ENCODE results near the gene CCDC159.
"Not testable (repeated sequence)": the region's sequence is repeated elsewhere in the genome, so short reads cannot be mapped to it uniquely, and the experiment has no call there.

CCDC159 gene

DNA sequence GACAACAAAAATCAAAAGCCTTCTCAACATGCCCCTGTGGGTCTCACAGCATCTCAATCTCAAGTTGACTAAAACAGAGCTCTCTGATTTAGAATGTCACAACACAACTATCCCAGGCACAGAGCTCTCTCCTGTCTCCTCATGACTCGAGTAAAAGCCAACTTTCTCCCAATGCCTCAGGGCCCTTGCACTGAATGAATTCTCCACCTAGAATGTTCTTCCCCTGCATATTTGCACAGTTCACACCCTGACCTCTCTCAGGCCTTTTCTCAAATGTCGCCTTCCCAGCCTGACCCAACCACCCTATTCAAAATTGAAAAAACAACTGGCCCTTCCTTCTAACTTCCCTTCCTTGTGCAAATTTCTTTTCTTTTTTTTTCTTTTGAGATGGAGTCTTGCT, 24.4 kb downstream of the CCDC159 start:
- DNase-seq: no peak

GRCh38 chr19:11373166-11373884, 27.0 kb downstream of the CCDC159 start:
- peak; percentile 94 for DNase-seq

GRCh38 chr19:11373885-11374432, 27.6 kb downstream of the CCDC159 start:
- no peak for DNase-seq

DNA sequence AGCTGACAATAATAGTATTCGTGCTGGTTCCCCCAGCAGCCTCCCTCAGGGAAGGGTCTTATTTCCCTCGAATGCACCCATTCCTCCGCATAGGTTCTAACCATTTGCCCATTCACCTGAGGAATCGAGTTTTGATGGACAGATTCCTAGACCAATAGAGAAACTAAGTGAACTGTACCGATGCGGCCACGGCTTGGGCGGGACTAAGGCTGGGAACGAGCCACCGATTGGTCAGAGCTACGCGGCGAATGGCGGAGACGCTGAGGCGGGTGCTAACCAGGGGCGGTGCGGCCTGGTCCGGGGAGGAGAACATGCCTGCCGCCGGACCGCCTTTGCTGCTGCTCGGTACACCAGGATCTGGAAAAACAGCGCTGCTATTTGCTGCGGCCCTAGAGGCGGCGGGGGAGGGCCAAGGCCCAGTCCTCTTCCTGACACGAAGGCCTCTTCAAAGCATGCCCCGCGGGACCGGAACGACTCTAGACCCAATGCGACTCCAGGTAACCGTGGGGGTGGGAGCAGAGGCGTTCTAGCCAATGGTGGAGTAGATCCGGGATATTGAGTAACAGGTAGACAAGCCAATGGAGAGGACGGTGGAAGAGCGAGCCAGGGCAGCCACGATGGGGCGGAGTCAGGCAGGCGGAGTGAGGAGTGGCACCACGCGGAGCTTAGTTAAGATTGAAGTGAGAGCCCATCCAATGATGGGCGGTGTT, 28.3 kb downstream of the CCDC159 start, which contains the start of gene SWSAP1:
Gene SWSAP1, plus strand, starts transcription at position 234 of the 710 bp plus-strand sequence. Its CDS starts 15 bp downstream, at position 249.
- peak; percentile 99 for DNase-seq

GRCh38 chr19:11375143-11375948, 29.0 kb downstream of the CCDC159 start:
- DNase-seq: peak; percentile 37

DNA sequence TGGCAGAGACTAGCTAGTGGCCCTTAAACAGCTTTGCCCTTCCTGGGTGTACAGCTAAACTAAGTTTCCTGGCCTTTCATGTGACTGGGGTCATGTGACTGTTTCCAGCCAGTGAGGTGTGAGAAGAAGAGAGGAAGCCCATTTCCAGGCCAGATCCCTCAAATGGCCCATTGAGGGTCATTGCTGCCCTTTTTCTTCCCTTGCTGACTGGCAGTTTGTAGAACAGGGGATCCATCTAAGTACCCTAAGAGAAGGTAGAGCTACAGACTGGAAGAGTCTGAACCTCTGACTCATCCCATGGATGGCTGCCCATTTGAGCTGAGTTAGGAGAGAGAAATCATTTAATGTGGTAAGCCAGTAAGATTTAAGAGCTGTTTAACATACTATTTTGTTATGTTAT, 30.9 kb downstream of the CCDC159 start:
- no peak for DNase-seq

DNA sequence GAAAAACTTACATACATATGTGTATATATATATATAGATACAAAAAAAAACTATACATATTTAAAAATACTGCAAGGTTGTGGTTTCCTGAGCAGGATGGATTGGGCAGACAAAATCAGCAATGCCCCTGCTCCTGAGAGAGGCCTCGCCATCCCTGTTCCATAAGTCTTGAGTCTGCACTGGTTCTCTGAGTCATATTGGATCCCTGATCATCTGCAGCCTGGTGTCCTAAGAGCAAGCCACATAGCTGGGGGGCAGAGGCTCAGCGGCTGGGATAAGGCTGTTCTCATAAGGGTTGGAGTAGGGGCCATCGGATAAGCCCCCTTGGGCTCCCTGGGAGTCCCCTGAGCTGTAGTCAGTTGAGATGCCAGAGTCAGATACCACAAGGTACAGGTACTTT, 31.4 kb downstream of the CCDC159 start:
- no peak for DNase-seq

DNA sequence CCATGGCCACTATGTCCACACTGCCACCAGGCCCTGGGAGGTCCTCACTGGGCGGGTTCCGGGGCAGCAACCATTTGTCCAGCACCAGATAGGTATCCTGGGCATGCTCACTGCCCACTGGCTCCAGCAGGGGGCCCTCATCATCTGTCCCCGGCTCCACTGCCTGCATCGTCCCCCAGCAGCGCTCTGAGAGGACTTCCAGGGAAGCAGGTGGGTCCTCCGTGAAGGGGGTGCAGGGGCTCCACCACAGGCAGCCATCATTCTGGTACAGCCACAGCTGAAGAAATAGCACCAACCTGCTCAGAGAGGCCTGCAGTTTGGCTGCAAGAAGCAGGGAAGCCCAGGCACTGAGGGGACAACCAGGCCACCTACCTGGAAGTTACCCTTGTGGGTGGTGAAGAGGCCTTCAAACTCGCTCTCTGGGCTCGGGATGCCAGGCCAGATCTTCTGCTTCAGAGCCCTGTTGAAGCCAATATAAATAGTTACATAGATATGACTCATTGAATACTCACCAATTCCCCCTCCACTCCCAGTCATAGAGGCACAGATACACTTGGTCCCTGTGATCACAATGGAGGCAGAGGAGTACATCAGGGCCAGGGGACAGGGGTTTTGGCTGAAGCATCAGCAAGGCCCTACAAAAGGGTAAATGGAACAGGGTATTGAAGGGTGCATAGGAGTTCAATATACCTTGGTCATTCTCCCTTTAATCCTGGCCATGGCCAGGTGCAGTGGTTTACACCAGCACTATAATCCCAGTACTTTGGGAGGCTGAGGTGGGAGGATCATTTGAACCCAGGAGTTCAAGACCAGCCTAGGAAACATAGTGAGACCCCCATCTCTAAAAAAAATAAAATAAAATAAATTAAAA, 32.2 kb downstream of the CCDC159 start:
- DNase-seq: no peak

DNA sequence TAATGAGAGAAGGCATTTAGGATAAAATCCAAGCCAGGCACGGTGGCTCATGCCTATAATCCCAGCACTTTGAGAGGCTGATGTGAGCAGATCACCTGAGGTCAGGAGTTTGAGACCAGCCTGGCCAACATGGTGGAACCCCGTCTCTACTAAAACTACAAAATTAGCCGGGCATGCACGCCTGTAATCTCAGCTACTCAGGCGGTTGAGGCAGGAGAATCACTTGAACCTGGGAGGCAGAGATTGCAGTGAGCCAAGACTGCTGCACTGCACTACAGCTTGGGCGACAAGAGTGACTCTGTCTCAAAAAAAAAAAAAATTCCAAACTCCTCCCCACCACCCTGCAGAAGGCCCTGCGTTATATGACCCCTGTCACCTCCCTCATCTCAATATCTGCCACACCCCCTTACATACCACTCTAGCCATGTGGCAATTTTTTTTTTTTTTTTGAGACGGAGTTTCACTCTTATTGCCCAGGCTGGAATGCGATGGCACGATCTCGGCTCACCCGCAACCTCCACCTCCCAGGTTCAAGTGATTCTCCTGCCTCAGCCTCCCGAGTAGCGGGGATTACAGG, 33.0 kb downstream of the CCDC159 start:
- DNase-seq: not testable (repeated sequence)

GRCh38 chr19:11379857-11380350, 33.6 kb downstream of the CCDC159 start:
- no peak for DNase-seq

DNA sequence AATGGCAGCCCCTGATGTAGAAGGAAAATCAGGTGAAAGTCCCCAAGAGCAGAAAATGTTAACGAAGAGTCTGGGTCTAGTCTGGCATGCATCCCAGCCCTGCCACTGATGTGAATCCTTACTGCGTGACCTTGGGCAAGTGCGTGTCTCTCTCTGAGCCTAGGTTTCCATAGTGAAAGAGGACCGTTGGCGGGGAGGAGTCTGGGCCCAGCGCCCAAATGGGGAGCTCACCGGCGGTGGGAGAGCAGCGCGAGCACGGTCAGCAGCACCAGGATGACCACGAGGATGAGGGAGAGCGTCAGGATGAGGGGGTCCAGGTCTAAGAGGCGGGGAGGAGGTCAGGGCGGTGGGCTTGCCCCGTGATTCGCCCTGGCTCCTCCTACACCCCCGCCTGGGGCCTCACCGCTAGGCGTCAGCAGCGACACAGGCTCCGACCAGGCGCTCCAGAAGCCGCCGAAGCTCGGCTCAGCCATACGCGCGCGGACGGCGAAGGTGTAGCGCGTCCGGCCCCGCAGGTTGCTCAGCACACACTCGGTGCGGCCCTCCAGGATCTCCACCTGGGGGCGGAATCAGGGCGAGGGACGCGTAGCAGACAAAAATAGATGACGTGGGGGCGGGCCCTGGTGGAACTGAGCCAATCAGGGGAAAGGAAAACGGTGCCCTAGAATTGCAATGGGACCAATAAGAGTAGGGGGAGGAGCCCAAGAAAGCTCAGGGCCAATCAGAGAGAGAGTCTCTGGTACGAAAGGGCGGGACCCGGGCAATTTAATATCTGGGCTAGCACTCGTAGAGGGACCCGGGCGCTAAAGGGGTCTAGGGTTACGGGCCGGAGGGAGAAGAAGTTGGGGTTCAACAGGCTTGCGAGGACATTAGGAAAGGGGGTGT, 34.6 kb downstream of the CCDC159 start:
- peak; percentile 99 for DNase-seq

DNA sequence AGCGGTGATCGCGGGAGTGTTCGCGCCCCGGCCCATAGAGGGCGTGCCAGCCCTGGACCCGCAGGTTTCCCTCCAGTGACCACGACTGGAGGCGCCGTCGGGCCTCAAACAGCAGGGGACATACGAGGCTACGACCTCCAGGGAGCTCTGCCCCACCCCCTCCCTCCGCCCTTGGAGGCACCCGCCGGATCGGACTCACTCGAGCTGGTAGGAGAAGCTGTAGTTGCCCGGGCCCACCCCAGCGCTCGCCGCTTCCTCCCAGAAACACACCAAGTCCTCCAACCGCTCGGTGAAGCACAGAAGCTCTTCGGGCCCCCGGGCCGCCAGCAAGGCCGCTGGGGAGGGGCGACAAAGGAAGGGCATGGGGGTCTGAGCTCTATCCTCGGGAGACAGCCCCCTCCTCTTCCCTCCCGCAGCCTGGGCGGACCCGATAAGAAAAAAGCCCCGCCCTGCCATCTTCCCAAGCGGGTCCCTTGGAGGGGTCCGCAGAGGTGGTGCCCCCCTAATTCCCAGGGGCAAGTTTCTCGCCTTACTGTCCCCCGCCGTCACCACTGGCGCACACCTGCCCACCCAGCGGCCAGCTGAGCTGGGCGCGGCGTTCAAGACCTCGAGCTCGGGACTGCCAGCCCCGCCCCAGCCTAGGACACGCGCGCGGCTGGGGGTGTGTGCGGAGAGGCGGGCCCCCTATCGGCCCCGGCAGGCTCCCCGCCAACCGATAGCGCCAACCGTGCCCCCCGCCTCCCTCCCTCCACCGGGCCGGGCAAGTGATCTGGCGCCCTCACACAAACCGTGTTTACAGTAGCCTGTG, 36.8 kb downstream of the CCDC159 start:
- peak; percentile 43 for DNase-seq

DNA sequence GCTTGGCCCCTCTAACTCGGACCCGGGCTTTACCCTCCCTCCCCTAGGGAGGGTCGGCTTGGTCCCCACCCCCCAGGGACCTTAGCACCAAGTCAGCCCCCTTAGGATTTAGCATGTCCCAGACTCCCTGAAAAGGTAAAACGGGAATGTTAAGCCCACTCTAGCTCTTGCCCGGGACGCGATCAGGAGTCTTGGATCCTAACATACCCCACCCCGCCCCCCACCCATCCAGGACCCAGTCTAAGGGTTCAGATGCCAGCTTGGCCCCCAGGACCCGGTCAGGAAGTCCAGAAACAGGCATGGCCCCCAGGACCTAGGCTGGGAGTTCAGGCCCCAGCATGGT, 37.4 kb downstream of the CCDC159 start:
- DNase-seq: no peak

GRCh38 chr19:11384778-11385129, 38.4 kb downstream of the CCDC159 start:
- no peak for DNase-seq

DNA sequence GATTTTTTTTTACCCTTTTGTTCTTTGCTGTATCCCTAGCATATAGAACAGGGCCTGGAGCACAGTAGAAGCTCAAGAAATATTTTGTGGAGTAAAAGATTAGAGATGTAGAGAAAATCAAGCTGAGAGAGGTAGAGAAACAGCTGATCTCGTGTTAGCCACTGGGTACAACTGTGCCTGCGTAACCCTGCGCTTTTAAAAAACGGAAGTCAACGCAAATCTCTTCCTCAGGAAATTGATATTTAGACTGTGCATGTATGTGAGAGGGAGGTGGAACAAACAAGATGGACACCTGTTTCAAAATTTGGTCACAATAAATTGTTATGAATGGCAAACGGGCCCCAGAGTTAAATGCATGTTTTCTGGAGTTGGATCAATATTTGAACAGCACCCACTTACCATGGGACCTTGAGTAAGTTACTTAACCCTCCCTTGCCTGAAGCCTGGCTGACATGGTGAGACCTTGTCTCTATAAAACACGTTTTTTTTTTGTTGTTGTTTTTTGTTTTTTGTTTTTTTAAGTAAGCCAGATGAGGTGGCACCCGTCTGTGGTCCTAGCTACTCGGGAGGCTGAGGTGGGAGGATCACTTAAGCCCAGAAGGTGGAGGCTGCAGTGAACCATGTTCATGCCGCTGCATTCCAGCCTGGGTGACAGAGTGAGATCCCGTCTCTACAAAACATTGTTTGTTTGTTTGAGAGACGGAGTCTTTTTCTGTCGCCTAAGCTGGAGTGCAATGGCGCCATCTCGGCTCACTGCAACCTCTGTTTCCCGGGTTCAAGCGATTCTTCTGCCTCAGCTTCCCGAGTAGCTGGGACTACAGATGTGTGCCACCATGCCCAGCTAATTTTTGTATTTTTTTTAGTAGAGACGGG, 41.1 kb downstream of the CCDC159 start:
- DNase-seq: no peak

DNA sequence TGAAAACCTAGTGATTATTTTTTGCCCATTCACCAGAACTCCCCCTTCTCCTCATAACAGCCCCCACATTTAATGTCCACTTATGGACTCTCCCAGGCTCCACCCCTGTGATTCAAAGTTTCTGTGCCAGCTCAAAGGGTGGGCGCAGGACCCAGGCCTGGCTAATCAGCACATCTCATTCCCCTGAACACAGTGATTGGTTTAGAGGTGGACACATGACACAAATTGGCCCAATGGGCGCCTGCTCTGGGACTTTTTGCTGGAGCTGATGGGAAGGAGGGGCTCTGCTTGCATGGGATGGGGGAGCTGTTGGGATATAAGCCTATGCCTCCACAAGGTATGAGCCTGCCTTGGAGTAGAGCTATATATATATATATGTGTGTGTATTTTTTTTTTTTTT, 44.0 kb downstream of the CCDC159 start:
- DNase-seq: no peak

DNA sequence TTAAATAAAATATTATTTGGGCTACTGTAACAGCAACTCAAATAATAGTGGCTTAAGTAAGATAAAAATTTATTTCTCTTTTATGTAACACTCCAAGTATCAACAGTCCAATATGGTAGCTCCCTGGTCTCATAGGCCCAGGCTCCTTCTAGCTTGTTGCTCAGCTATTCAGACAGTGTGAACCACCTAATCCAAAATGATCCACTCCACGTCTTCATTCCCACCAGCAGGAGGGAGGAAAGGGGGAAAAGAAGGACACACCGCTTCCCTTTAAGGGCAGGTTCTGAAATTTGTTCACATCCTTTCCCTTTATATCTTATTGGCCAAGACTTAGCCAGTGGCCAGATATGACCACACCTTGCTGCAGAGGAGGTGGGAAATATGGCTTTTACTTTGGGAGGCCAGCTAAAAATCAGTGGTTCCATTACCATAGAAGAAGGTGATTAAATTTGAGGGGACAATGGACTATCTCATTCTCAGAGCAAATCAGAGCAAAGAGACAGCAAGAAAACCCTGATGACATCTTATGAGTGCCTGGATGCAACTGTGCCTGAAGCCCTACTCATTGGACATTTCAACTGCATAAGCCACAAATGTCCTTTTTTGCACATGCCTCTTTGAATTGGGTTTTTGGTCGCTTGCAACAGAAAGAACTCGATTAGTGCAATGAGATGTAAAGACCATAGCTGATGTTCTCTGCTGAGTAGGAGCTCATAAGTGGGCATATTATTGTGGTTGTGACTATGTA, 44.8 kb downstream of the CCDC159 start:
- no peak for DNase-seq

GRCh38 chr19:11397089-11397610, 50.8 kb downstream of the CCDC159 start:
- DNase-seq: no peak
